Colonic mucosa (tissue), 4 donors: ENCODE measurements around the gene DAPK1. TPM values are rescaled to one million over a fixed set of nuclear protein-coding genes. Genes with fewer than 3 reads are reported as not detected.

Experiments
- DNase-seq: peaks from one replicate; pipeline ENCODE4 v3.0.0-alpha.2; 2020
- H3K27ac ChIP-seq: fragments of 200-600 bp; one replicate; pipeline ENCODE4 v1.8.0; 2021
- H3K27me3 ChIP-seq: fragments of 200-600 bp; one replicate; pipeline ENCODE4 v1.8.0; 2021
- H3K36me3 ChIP-seq: fragments of 200-600 bp; one replicate; pipeline ENCODE4 v1.8.0; 2021
- H3K4me1 ChIP-seq: fragments of 200-600 bp; one replicate; pipeline ENCODE4 v1.8.0; 2021; ENCODE audit warnings: mild to moderate bottlenecking
- H3K4me3 ChIP-seq: fragments of 200-600 bp; one replicate; pipeline ENCODE4 v1.8.0; 2021
- H3K9ac ChIP-seq, 2 donors: one replicate each; pipeline ENCODE4 v1.7.0; 2013; ENCODE audit warnings: control low read depth in 2 of 2, low read depth in 2 of 2, low read length in 2 of 2
- H3K9me3 ChIP-seq: fragments of 200-600 bp; one replicate; pipeline ENCODE4 v1.8.0; 2021
- CTCF ChIP-seq: fragments of 200-600 bp; IDR thresholded peaks from one replicate; pipeline ENCODE4 v1.8.0; 2022; ENCODE audit warnings: antibody characterized with exemption, mild to moderate bottlenecking
- intact Hi-C: fragments of 100-400 bp; cut with DNase I; formaldehyde crosslinking; loops from one replicate; pipeline ENCODE4 v1.14.1; 2022
- total RNA-seq, 2 donors: library from RNA; stranded (reverse); fragmentation: NEBNext Ultra II Directional in 1 of 2; extraction: Animal tissue kit (Norgen Biotek cat#: 25700) in 1 of 2; gene quantifications; one replicate each; pipeline ENCODE4 v1.2.1, GENCODE V29; 2021
- donor health status: healthy.
- donor health status: DM: no; HTN: no; CAD: no.
- donor health status: DM: no; HTN: no; CAD: no.

DAPK1 gene
- total RNA-seq, 2 donors from 2014 or later: 7.9 to 17.5 TPM

DNA sequence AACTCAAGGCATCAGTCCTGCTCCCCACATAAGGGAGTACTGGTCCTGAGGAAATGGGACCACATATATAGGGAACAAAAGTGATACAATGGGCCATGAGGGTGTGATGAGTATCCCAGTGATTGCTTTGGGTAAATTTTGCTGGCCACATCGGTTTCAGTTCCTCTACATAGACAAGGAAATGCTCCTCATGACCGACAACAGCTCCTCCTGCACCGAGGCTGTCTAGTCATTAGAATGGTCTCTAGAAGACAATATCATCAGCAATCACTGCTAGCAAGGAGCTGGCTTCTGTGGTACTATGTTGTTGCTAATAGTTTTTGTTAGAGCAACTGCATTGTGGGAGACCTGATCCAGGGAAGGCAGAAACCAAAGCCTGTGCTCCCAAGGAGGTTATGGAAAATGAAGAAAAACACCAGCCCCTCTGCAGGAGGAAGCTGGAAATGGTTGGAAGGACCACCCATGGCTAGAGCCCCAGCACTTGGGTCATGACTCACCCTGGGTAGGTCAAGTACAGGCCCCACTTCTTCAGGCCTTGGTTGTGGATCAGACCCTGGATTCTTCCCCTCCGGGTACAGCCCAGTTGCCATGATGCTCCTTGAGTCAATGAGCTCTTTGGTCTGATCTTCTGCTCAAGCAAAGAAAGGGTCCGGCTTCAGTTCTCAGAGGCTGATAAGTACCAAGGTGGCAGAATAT lies 224.9 kb downstream of the DAPK1 start:
- Histone ChIP-seq H3K4me3 (no peak overlapping the region), H3K36me3 (no peaks in the 10 kb centered on the region), H3K9ac (no peak overlapping the region), H3K27me3 (no peaks in the 10 kb centered on the region), H3K4me1 (peaks cover 4% of the 10 kb centered on the region), H3K9me3 (no peaks in the 10 kb centered on the region), H3K27ac (peak overlapping the region; percentile 27)
- no peak for TF ChIP-seq CTCF
- intact Hi-C loops: loop anchor here (10.0 kb wide), 1 partner anchor 778 kb away; the partner anchor contains the start of gene GAS1
- DNase-seq: no peak

GRCh38 chr9:87725356-87725899 lies 227.8 kb downstream of the DAPK1 start:
- H3K36me3 ChIP-seq: no peaks in the 10 kb centered on the region
- H3K27ac ChIP-seq: peak overlapping the region; percentile 90
- intact Hi-C loops: loop anchor here (10.0 kb wide), 1 partner anchor 781 kb away; the partner anchor contains the start of gene GAS1
- H3K9ac ChIP-seq: peak overlapping the region; percentile 72 to 91
- no peaks in the 10 kb centered on the region for H3K9me3 ChIP-seq
- TF ChIP-seq CTCF: no peak
- H3K4me1 ChIP-seq: peaks cover 4% of the 10 kb centered on the region
- DNase-seq: no peak
- no peaks in the 10 kb centered on the region for H3K27me3 ChIP-seq
- peak overlapping the region; percentile 51 for H3K4me3 ChIP-seq

DNA sequence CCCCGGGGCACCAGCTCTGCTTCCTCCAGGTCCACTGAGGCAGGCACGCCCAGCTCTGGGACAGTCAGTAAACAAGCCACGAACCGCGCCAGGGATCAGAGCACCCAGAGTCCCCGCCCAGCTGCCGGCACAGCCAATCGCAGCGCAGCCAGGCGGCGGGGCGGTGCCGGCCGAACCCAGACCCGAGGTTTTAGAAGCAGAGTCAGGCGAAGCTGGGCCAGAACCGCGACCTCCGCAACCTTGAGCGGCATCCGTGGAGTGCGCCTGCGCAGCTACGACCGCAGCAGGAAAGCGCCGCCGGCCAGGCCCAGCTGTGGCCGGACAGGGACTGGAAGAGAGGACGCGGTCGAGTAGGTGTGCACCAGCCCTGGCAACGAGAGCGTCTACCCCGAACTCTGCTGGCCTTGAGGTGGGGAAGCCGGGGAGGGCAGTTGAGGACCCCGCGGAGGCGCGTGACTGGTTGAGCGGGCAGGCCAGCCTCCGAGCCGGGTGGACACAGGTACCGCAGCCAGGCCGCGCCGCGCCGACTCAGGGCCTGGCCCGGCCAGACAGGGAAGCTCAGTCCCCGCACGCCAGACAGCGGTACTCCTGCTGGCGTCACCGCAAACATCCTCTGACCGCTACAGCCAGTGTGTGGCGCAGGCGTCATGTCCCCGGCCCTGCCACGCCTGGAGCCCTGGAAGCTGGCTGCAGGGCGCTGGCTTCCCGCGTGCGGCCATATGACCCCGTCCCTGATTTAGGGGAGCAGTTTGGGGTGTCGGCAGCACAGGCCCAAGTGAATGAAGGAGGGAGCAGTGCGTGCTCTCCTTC lies 228.4 kb downstream of the DAPK1 start, which contains the start of gene CTSL:
TSS of gene CTSL (plus strand) at position 220 of the 810 bp plus-strand sequence. CDS start 1,485 bp downstream, outside the sequence.
- intact Hi-C loops: loop anchor here (10.0 kb wide), 1 partner anchor 781 kb away; the partner anchor contains the start of gene GAS1
- peak; percentile 89 for DNase-seq
- Histone ChIP-seq H3K36me3 (no peaks in the 10 kb centered on the region), H3K4me1 (peaks cover 4% of the 10 kb centered on the region), H3K27me3 (no peaks in the 10 kb centered on the region), H3K4me3 (peak within 1 kb of the TSS; percentile 51), H3K9me3 (no peaks in the 10 kb centered on the region), H3K27ac (peak within 1 kb of the TSS; percentile 90), H3K9ac (peak within 1 kb of the TSS; percentile 72 to 91)
- TF ChIP-seq CTCF: no peak

DNA sequence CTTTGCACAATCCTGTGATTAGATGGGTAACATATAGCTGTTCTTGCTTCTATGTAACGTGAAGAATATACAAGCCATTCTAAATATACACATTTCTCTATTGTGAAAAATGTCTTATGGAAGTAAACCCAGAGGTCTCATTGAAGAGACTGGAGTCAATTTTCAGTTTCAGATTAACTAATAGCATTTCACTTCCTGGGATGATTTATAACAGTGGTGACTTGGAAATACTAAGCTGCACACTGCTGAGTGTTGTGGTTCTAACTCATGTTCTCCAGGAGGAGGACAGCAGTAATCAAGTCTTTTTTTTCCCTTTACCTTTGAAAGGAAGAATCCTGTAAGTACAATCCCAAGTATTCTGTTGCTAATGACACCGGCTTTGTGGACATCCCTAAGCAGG lies 231.6 kb downstream of the DAPK1 start:
- Histone ChIP-seq H3K27ac (no peak overlapping the region), H3K36me3 (no peaks in the 10 kb centered on the region), H3K9me3 (no peaks in the 10 kb centered on the region), H3K4me1 (peaks cover 4% of the 10 kb centered on the region), H3K4me3 (no peak overlapping the region), H3K9ac (no peak overlapping the region), H3K27me3 (no peaks in the 10 kb centered on the region)
- no peak for DNase-seq
- intact Hi-C loops: loop anchor here (10.0 kb wide), 1 partner anchor 784 kb away; the partner anchor contains the start of gene GAS1
- no peak for TF ChIP-seq CTCF

- H3K4me3 ChIP-seq: no peak overlapping the region
- no peaks in the 10 kb centered on the region for H3K27me3 ChIP-seq
- H3K9me3 ChIP-seq: no peaks in the 10 kb centered on the region
- no peak overlapping the region for H3K27ac ChIP-seq
- H3K4me1 ChIP-seq: no peaks in the 10 kb centered on the region
- H3K9ac ChIP-seq: no peak overlapping the region
- no peak for TF ChIP-seq CTCF
- DNase-seq: no peak
- H3K36me3 ChIP-seq: no peaks in the 10 kb centered on the region
- intact Hi-C loops: no loop called here
Measured at GRCh38 chr9:87731321-87731720, 233.7 kb downstream of the DAPK1 start.
